SK-N-DZ (cell line): ENCODE data around the gene DDI1. TPM values are rescaled to one million over a fixed set of nuclear protein-coding genes. Genes with fewer than 3 reads are reported as not detected.

Experiments used
- DNase-seq: peaks from one replicate; pipeline ENCODE4 v3.0.0-alpha.2; 2015; ENCODE audit warnings: low spot score
- polyA plus RNA-seq, 2 experiments: library from polyadenylated mRNA; depleted of rRNA; stranded (reverse); fragments of >200 nt; gene quantifications; 2 replicates each; pipeline ENCODE4 v1.2.3, GENCODE V29; 2014

The DDI1 gene
- not detected in 2 replicates for polyA plus RNA-seq (2014; cell fraction: cytosol; rRNA removed)
- not detected in 2 replicates for polyA plus RNA-seq (2014; cell fraction: nucleus; rRNA removed)

DNA sequence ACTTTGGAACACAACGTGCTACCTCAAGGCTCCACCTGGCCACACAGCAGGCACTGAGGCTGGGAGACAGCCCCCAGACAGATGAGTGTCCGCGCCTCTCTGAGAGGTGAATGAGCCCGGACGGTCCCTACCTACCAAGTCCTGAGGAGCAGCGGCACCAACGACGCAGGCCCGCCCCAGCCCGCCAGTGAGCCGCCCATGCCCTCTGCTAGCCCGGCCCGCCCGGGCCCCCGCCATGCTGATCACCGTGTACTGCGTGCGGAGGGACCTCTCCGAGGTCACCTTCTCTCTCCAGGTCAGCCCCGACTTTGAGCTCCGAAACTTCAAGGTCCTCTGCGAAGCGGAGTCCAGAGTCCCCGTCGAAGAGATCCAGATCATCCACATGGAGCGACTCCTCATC lies at the start of gene DDI1:
Gene DDI1 (plus strand): TSS at position 53 of the 400 bp plus-strand sequence. CDS start 183 bp downstream, at position 236.
- no peak for DNase-seq

DNA sequence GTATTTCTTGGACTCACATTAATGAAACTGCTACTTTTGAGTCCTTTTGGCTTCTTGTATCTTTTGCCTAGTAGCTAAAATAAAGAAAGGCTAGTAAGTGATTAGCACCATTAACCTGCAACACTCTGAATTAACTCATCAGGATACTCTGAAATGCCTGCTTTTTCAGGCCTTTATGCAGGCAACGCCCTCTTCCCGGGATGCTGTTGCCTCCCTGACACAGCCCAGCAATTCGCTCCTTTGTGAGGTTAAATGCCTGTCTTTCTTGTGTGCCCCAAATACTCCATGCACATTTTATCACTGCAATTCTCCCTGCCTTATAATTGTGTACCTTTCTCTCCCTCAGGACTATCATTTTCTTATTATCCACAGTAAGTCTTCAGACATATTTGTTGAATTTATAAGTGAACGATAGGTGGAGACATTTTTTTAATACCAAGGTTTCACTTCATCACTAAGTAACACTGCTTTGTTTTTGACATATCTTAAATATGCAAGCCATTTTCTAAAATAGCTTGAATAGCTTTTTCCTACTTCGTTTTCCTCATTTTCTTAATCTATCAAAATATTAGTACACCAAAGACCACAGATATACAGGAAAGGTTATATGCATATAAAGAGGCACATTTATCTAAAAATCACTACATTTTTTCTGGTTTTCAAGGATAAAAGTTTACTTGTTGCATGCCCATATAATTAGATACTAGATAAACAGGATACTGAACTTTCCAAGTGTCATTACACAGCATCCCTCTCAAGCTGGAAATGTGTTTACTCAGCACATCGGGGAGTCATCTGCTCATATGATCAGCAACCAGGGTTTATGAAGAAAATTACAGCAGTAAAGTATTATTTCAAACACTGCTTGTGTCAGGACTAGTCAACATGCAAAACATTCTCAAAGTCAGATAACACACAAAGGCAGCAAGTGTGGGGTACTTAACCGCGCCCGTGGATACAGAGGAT lies 48.5 kb upstream of the DDI1 start:
- no peak for DNase-seq

DNA sequence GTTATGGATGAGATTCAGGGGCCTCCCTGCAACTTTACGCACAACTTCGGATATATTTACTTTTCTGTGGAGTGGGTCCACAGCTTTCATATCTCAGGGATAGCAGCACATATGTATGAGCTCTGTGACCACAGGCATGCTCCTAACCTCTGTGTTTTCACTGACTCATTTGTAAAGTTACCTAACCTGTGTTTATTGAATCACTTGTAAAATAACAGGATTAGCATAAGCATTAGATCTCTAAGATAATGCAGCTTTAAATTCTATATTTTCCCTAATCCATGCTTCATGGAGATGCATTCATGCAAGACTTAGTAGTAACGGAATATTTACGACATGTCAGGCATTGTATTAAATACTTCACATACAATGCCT lies 47.9 kb upstream of the DDI1 start:
- DNase-seq = no peak

DNA sequence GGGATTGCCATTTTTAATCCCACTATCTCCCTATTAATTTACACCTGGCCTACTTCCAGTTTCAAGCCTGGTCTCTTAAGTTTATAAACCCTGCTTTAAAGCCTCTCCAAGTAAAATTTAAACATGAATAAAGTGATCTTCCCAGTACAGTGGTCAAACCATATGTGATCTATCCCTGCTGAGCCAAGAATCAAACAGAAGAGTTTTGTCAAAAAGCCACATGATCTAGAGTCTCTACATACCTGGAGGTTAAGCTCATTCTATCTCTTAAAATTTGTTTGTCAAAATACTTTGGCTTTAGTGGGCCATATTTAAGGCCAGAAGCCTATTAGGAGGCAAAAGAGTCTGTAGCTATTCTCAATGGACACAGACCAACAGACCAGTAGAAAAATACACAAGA lies 42.9 kb upstream of the DDI1 start:
- no peak for DNase-seq

DNA sequence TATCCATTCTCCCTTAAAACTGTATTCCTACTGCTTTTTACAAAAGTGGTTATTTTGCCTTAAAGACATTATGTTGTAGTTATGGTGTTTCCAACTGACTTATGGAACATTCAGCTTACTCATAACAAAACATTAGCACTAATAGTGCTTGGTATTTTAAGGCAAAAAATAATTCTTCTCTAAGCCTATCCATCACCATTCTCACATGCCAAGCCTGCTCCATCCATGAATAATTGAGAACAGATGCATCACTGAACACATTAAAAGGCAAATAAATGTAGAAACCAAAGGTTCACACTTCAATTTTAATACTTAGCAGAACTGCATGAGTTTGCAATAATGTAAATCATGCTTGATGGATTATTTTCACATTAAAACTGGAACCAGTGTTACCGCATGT lies 42.3 kb upstream of the DDI1 start:
- DNase-seq = no peak

DNA sequence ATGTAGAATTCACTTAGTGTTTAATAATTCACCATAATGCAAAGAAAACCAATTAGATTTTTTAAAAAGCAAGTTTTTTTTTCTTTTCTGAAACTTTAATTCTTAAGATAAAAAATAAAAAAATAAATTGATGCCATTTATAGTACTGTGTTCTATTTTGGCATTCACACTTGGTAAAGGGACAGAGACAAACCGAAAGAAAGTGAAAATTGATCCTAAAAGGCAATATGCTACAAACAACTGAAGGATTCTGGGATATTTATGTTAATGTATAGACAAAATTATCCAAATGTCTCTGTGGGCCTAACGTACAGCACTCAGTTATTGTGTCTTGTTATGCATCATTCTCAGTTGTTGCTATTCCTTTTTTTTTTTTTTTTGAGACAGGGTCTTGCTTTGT lies 41.9 kb upstream of the DDI1 start:
- DNase-seq = no peak

DNA sequence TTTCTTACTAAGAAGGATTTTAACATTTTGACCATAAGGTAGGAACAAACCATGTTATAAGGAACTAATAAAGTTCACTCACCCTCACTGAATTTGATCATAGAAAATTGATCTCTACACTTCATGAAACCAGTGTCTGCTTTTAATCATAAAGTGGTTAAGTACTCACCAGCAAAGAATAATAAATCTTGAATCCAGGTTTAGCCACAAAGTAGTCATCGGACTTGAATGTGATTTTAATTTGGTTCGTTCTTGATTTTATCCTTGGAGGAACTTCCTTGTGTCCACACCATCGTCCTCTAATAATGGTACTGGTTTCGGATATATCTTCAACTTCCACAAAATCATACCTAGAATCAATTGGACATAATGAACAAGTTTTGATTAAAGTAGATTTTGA lies 40.5 kb upstream of the DDI1 start:
- no peak for DNase-seq

DNA sequence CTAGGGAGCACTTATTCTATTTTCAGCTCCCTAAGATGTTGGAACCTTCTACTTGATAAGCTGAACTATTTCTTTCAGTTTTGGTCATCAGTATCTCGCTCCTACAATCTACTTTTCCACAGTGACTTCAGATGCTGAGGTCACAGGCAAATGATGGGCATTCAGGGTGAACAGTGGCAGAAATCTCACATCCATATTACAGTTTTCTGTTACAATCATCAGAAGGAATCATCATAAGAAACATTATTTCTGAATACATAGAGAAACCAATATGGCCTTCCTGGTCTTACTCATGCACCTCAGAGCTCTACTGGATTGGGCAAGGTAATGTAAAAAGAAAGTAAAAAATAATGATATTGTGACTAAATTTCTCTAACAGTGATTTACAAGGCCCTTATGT lies 39.4 kb upstream of the DDI1 start:
- no peak for DNase-seq

DNA sequence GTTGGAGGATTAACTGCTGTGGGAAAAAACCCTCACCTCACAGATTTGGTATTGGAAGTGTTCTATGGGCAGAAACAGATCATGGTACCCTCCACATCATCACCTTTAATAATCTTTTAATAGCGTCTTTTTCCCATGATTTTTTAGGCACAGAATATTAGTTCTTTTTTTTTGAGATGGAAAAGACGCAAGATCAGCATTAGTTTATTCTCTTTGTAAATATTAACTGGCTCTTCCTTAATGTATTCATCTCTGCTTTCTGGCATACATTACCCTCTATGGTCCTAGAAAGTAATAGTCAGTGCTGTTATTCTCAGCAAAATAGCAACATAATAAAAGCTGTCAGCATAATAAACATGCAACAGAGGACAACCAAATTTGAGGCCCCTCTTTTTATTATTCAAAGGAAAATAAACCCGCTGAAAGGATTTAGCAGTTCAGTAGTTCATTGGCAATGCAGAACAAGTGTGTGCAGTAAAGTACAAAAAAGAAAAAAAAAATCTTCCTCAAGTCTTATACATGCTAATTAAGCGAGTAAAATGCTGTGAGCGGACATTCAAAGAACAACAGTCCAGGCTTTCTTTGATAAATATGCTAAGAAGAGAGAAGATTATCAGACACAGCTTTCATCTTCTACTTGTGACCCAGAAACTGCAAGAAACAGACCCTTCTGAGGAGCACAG lies 37.5 kb upstream of the DDI1 start:
- DNase-seq = no peak

DNA sequence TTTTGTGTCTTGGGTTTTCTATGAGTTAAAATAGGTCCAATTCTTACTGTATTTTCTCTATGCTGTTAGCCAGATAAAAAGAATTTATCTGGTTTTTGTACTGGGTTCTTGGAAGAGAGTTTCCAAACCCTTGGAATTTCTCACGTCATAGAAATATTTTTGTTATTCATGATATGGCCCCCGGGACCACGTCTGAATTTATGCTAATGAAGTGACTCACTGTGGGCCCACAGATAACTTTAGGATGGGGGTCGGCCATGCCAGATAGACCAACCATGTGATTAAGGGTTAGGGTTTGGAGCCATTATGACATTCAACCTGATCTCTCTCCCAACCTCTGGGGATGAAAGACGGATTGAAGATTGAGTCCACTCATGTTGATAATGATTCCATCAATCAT lies 35.6 kb upstream of the DDI1 start:
- no peak for DNase-seq

DNA sequence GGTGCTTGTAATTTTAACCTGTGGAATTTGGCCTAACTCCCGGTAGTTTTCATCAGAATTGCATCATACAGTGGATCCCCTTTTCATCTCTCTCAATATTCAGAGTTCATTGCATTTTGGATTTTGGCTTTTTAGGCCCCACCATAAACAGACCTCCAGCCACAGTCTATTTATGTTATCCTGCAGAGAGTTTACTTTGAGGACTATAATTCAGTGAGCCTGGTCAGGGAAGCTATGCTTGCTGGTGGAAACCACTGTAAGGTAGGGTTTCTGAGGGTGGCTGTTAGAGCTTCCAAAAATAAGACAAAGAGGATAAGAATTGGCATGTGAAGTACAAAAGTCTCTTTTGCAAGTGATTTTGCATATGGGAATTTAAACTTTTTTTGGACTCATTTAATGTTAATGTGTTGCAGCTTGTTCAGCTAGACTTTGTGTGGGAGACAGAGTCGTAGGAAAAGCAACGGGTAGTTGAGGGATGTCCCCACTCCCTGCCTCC lies 34.8 kb upstream of the DDI1 start:
- no peak for DNase-seq

DNA sequence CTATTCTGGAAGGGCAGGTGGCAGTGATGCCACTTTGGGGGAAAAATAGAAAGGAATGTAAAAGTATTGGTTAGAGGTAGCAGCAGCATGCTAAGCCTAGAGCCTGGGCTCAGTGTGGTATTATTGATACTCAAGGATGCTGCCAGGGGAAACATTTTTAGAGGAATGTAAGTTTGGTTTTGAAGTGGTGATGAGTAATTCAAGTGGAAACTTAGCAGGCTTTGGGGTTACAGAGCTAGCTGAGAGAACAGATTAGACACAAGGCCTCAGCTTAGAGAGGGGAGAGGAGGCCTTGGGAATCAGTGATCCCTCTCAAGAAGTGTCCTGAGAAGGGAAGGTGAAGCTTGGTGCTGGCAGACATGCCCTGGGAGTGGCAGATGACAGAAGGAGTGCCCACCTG lies 32.9 kb upstream of the DDI1 start:
- DNase-seq = no peak

DNA sequence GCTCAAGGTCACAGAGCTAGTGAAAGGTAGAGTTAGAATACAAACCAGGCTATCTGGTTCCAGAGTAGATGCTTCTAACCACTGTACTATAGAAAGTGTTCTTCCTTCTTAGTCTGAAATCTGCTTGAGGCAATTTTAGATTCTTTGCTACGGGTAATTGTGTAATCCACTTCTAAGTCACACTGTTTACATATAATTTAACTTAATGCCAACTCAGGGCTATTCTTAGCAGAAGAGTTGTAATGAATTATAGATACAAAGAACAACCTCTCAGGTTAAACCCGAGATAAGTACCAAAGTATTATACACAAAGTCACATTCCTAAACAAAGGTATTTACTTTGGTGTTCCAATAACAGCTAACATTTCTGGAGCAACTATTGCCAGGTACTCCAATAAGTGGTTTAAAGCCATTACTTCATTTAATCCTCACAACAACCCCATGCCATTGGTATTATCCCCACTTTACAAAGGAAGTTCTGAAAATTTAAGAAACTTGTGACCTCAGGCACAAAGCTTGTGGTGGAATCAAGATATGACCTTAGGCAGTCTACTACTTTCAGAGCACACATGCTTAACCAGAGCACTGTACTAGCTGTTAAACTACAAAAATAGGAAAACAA lies 31.1 kb upstream of the DDI1 start:
- no peak for DNase-seq

DNA sequence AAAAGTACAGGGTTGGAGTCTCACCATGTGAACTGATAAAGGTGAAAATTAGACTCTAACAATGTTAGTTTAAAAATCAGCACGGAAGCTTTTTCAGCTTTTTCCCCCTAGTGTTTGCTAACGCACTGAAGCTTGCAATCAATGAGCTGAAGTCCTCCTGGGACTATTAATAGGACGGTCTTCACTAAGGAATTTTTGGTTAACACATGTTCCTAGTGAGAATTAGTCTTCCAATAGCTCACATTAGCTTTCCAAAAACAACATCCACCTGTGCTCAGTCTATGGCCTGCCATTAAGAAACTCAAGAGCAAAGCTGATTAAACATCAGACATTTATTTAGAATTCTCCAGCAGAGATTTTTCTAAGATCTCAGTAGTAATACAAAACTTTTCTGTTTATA lies 26.7 kb upstream of the DDI1 start:
- DNase-seq = no peak

DNA sequence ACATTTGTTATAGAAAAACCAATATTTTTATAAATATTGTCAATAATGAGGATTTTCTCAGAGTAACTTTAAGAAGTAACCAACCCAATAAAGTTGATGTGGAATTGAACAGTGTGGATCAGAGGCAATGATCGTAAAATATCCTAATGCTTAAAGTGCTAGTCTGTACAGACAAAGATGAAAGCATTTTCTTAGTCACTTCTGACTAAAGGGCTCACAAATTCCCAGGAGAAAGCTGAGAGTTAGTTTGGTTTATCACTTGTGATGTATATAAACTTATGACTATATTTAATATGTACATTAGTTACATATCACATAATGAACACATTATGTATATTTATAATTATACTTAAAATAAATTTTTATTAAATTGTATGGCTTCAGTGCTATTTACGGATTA lies 25.4 kb upstream of the DDI1 start:
- no peak for DNase-seq

DNA sequence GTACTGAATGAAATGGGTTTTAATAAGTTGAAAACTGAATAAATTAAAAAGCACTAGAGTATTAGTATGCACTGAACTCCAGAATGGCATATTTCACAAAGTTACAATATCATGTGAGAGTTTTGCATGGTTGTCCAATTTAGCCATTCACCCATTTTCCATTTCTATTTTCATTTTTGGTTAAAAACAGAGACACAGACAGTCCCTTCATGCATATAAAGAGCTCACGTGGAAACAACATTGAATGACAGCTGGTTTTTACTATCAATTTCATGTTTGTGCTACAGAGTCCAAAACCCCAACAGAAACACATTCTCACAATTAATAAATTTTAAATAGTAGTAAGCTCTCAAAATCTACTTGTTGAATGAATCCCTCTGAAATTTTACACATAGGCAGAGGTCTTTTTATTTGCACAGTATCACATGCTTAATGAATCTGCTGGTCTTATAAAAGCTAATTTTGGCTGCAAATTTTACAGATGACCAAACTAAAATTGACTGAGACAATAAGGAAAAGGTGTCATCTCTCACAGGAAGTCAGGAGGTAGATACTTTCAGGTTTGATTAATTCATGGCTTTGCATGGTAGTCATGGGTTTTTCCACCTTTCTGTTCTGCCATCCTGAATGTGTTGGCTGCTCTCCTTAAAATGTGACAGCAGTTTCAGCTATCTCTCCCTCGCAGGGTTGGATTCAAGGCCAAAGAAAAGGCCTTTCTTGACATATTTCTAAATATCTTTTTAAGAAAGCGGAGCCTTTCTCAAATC lies 20.6 kb upstream of the DDI1 start:
- DNase-seq = no peak

DNA sequence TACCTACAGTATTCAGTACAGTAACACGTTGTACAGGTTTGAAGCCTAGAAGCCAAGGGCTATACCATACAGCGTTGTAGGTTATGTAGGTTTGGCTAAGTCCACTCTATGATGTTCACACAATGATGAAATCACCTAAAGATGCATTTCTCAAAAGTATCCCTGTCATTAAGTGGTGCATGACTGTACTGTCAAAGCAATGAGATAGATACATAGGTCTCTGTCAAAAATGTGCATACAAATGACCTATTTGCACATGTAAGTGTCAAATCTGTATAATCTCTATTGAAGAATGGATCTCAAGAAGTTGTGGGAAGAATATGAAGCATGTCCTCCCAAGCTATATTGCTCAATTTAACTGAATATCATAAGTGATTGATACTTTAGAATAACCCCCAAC lies 11.9 kb upstream of the DDI1 start:
- no peak for DNase-seq

DNA sequence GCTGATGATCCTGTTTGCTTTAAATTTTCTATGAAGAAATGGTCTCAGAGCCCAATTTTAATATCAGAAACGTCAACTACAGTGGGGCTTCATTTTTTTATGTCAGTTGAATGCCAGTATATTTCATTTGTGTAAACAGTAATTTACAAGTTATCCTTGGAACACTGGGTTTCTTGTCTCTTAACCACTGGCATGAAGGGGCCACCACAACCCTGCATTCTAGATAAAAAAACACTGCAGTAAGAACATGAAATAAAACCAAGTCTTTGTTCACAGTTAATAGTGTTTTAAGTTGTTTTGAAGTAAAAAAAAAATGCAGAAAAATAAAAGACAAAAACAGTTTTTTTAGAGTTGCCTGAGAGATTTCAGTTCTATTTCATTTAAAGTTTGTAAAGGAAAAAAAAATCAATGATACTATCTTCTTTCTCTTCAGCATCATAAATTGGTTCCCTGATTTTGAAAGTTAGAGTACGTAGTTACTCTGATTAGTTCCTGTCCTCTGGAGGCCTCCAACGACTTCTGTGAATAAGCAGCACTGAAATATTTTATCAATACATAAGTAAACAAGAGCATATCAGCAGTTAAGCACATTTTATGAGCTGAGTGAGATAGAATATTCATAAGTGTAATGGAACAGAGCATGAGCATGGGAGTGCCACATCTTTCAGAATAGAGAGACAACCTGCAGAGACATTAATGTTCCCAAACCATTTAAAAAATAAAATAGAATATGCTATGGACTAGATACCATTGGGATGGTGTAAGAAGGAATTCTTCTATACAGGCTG lies 7.8 kb upstream of the DDI1 start:
- no peak for DNase-seq

DNA sequence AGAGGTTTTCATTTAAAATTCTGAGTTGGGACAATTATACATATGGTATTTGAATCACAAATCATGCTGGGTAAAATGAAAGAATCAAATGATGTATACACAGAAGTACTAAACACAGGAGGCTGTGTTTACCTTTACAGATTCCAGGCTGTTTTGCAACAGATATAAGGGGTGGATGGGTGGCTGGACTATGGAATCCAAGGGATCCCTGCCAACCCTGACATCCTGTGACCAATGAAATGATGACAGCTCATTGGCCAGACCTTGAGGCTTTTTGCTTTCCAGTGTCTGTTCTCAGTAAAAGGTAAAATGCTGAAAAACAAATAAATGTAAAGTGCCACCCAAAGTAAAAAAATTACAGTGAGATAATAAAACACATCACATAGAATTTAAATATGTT lies 3.3 kb upstream of the DDI1 start:
- DNase-seq = no peak

DNA sequence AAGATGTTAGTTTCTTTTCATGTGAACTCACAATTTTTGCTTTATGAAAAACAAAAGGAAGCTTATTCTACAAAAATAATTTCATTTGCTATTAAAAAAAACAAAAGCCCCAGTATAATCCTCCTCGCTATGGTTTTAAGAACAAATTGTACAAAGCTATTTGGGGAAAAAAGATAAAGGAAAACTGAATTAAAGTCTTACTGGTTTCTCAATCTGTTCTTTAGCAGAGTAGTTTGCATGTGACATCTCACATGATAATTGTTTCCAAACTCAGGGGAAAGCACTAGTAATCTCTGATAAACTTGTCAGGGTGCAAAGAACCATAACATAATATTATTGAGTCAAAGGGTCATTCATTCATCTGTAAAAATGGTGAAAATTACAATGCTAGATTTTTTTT lies 2.9 kb upstream of the DDI1 start:
- DNase-seq = no peak

DNA sequence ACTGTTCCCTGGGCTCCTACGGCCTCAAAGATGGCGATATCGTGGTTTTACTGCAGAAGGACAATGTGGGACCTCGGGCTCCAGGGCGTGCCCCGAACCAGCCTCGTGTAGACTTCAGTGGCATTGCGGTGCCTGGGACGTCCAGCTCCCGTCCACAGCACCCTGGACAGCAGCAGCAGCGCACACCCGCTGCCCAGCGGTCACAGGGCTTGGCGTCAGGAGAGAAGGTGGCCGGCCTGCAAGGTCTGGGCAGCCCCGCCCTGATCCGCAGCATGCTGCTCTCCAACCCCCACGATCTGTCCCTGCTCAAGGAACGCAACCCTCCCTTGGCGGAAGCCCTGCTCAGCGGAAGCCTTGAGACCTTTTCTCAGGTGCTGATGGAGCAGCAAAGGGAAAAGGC lies 555 bp downstream of the DDI1 start:
- no peak for DNase-seq
